Measurements from ENCODE around the gene PRDM16. TPM values are rescaled to one million over a fixed set of nuclear protein-coding genes. Genes with fewer than 3 reads are reported as not detected.

PRDM16 gene
- total RNA-seq, 1 experiment from 2014 or later = 0.09 TPM

DNA sequence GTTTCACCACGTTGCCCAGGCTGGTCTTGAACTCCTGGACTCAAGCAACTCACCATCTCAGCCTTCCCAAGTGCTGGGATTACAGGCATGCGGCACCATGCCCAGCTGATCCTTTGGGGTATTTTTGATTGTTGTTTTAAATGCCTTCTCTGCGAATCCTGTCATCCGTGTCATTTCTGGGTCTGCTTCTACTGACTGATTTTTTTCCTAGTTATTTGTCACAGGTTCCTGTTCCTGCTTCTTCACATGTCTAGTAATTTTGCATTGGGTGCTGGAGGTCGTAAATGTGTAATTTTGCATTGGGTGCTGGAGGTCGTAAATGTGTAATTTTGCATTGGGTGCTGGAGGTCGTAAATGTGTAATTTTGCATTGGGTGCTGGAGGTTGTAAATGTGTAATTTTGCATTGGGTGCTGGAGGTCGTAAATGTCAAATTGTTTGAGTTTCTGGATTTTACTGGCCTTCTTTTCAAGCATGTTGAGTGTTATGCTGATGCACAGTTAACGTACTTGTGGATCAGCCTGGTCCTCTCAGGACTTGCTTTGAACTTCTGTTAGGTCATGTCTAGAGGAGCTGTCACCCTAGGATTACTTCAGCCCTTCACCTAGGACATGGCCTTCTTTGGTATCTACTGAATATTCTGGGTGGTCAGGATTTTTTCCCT, 381.3 kb downstream of the PRDM16 start:
- no peaks in the 10 kb centered on the region for H3K4me1 Mint-ChIP-seq (ENCODE audit: low read depth, unreplicated experiment)
- no TSS peak for BruUV-seq (replicated peaks)

DNA sequence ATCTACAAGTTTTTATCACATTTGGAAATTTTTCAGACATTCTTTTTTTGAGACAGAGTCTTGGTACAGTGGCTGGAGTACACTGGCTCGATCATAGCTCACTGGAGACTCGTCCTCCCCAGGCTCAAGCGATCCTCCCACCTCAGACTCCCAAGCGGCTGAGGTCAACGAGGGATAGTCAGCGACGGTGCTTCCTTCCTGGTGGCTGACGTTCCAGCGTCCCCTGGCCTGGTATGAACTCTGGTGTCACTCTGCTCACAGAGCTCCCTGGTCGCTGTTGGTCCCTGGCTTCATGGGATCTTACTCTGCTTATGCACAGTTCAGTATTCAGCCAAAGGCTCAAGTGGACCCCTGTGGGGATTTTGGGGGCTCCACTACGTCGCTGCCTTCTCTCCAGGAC, 382.0 kb downstream of the PRDM16 start:
- TF ChIP-seq CTCF (IDR thresholded peaks at IDR 0.05; ENCODE audit: unreplicated experiment) = no peak
- no TSS peak for BruUV-seq (replicated peaks)
- no peak for DNase-seq
- Mint-ChIP-seq H3K9me3 (ENCODE audit: low read depth, unreplicated experiment) (no peaks in the 10 kb centered on the region), H3K27ac (ENCODE audit: unreplicated experiment) (no peak overlapping the region), H3K4me3 (ENCODE audit: low read depth, unreplicated experiment) (no peak overlapping the region), H3K27me3 (ENCODE audit: unreplicated experiment) (peaks cover 18% of the 10 kb centered on the region), H3K4me1 (ENCODE audit: low read depth, unreplicated experiment) (no peaks in the 10 kb centered on the region), H3K36me3 (ENCODE audit: insufficient read depth, unreplicated experiment) (peaks cover 15% of the 10 kb centered on the region)
- intact Hi-C loops (cut with micrococcal nuclease; ENCODE audit: unreplicated experiment) = no loop called here
- CTCF ChIA-PET = no interaction called here

More for the DNA sequence above, 381.3 kb downstream of the PRDM16 start:
- peaks cover 11% of the 10 kb centered on the region for H3K36me3 Mint-ChIP-seq (ENCODE audit: insufficient read depth, unreplicated experiment)
- H3K4me3 Mint-ChIP-seq (ENCODE audit: low read depth, unreplicated experiment) = no peak overlapping the region
- DNase-seq = no peak
- no peak overlapping the region for H3K27ac Mint-ChIP-seq (ENCODE audit: unreplicated experiment)
- peaks cover 18% of the 10 kb centered on the region for H3K27me3 Mint-ChIP-seq (ENCODE audit: unreplicated experiment)
- intact Hi-C loops (cut with micrococcal nuclease; ENCODE audit: unreplicated experiment) = no loop called here
- no peak for TF ChIP-seq CTCF (IDR thresholded peaks at IDR 0.05; ENCODE audit: unreplicated experiment)
- H3K9me3 Mint-ChIP-seq (ENCODE audit: low read depth, unreplicated experiment) = no peaks in the 10 kb centered on the region
- CTCF ChIA-PET = no interaction called here

- Mint-ChIP-seq H3K36me3 (ENCODE audit: insufficient read depth, unreplicated experiment) (peaks cover 18% of the 10 kb centered on the region), H3K4me1 (ENCODE audit: low read depth, unreplicated experiment) (peaks cover 4% of the 10 kb centered on the region), H3K9me3 (ENCODE audit: low read depth, unreplicated experiment) (no peaks in the 10 kb centered on the region), H3K4me3 (ENCODE audit: low read depth, unreplicated experiment) (no peak overlapping the region), H3K27ac (ENCODE audit: unreplicated experiment) (no peak overlapping the region), H3K27me3 (ENCODE audit: unreplicated experiment) (peaks cover 18% of the 10 kb centered on the region)
- no peak for TF ChIP-seq CTCF (IDR thresholded peaks at IDR 0.05; ENCODE audit: unreplicated experiment)
- intact Hi-C loops (cut with micrococcal nuclease; ENCODE audit: unreplicated experiment) = loop anchor here (2.0 kb wide), 1 partner anchor 167 kb away; no protein-coding TSS in a partner anchor
- CTCF ChIA-PET = interaction anchor here (0.7 to 3.2 kb wide), 16 partner anchors 9 to 272 kb away, joined by 3 to 41 read pairs (median 4); no protein-coding TSS in a partner anchor
- no peak for DNase-seq
- no TSS peak for BruUV-seq (replicated peaks)
Observed at GRCh38 chr1:3451994-3452865, 383.2 kb downstream of the PRDM16 start.

GRCh38 chr1:3452866-3453175, 383.8 kb downstream of the PRDM16 start:
- no peaks in the 10 kb centered on the region for H3K9me3 Mint-ChIP-seq (ENCODE audit: low read depth, unreplicated experiment)
- no peak overlapping the region for H3K4me3 Mint-ChIP-seq (ENCODE audit: low read depth, unreplicated experiment)
- CTCF ChIA-PET = interaction anchor here (0.7 to 3.2 kb wide), 16 partner anchors 8 to 272 kb away, joined by 3 to 41 read pairs (median 4); no protein-coding TSS in a partner anchor
- intact Hi-C loops (cut with micrococcal nuclease; ENCODE audit: unreplicated experiment) = loop anchor here (1.0 to 2.0 kb wide), 2 partner anchors 32 to 166 kb away; no protein-coding TSS in a partner anchor
- H3K36me3 Mint-ChIP-seq (ENCODE audit: insufficient read depth, unreplicated experiment) = peaks cover 23% of the 10 kb centered on the region
- DNase-seq = no peak
- H3K27ac Mint-ChIP-seq (ENCODE audit: unreplicated experiment) = no peak overlapping the region
- BruUV-seq (replicated peaks) = no TSS peak
- TF ChIP-seq CTCF (IDR thresholded peaks at IDR 0.05; ENCODE audit: unreplicated experiment) = no peak
- peaks cover 18% of the 10 kb centered on the region for H3K27me3 Mint-ChIP-seq (ENCODE audit: unreplicated experiment)
- H3K4me1 Mint-ChIP-seq (ENCODE audit: low read depth, unreplicated experiment) = peaks cover 8% of the 10 kb centered on the region
